Liver (tissue), 3 donors: ENCODE results near the gene CLPSL2.

Experiments
- EGR1 ChIP-seq, 2 donors: IDR thresholded peaks; 2 replicates each; pipeline ENCODE4 v1.6.1; 2016 to 2018; ENCODE audit warnings: antibody characterized with exemption in 2 of 2, low read depth in 2 of 2
- FOXA1 ChIP-seq: IDR thresholded peaks from 2 replicates; pipeline ENCODE4 v1.6.1; 2016; ENCODE audit warnings: antibody characterized with exemption
- GABPA ChIP-seq, 2 donors: IDR thresholded peaks in 1 of 2; conservative IDR thresholded peaks in 1 of 2; 2 replicates each; pipeline ENCODE4 v1.6.1; 2016; ENCODE audit warnings: antibody characterized with exemption in 2 of 2, mild to moderate bottlenecking in 1 of 2, moderate library complexity in 1 of 2
- JUND ChIP-seq, 2 donors: IDR thresholded peaks; 2 replicates each; pipeline ENCODE4 v1.6.1; 2016; ENCODE audit warnings: antibody characterized with exemption in 2 of 2
- RXRA ChIP-seq, 2 donors: IDR thresholded peaks; 2 replicates each; pipeline ENCODE4 v1.6.1; 2017 to 2018; ENCODE audit warnings: antibody characterized with exemption in 2 of 2, mild to moderate bottlenecking in 1 of 2
- SP1 ChIP-seq: IDR thresholded peaks from 2 replicates; pipeline ENCODE4 v1.6.1; 2018; ENCODE audit warnings: antibody characterized with exemption, mild to moderate bottlenecking
- TAF1 ChIP-seq: conservative IDR thresholded peaks from 2 replicates; pipeline ENCODE4 v1.6.1; 2016; ENCODE audit warnings: antibody characterized with exemption, mild to moderate bottlenecking
- YY1 ChIP-seq: IDR thresholded peaks from 2 replicates; pipeline ENCODE4 v1.6.1; 2016; ENCODE audit warnings: antibody characterized with exemption, mild to moderate bottlenecking
- TF ChIP-seq, protein P1 (sequence below): fragments of 150-350 bp; IDR thresholded peaks from 2 replicates; pipeline ENCODE4 v1.5.1; 2017; ENCODE audit warnings: improper control_type of control experiment, low read depth, low read length; ENCODE audit not compliant: missing input control
- TF ChIP-seq, protein P2 (sequence below): IDR thresholded peaks from 2 replicates; pipeline ENCODE4 v1.6.1; 2016; ENCODE audit warnings: antibody characterized with exemption
- TF ChIP-seq, protein P3 (sequence below): IDR thresholded peaks from 2 replicates; pipeline ENCODE4 v1.6.1; 2016; ENCODE audit warnings: antibody characterized with exemption, mild to moderate bottlenecking
- TF ChIP-seq, protein P4 (sequence below): IDR thresholded peaks from 2 replicates; pipeline ENCODE4 v1.6.1; 2016; ENCODE audit warnings: antibody characterized with exemption
- donor health status: healthy.
- donor health status: healthy.

DNA sequence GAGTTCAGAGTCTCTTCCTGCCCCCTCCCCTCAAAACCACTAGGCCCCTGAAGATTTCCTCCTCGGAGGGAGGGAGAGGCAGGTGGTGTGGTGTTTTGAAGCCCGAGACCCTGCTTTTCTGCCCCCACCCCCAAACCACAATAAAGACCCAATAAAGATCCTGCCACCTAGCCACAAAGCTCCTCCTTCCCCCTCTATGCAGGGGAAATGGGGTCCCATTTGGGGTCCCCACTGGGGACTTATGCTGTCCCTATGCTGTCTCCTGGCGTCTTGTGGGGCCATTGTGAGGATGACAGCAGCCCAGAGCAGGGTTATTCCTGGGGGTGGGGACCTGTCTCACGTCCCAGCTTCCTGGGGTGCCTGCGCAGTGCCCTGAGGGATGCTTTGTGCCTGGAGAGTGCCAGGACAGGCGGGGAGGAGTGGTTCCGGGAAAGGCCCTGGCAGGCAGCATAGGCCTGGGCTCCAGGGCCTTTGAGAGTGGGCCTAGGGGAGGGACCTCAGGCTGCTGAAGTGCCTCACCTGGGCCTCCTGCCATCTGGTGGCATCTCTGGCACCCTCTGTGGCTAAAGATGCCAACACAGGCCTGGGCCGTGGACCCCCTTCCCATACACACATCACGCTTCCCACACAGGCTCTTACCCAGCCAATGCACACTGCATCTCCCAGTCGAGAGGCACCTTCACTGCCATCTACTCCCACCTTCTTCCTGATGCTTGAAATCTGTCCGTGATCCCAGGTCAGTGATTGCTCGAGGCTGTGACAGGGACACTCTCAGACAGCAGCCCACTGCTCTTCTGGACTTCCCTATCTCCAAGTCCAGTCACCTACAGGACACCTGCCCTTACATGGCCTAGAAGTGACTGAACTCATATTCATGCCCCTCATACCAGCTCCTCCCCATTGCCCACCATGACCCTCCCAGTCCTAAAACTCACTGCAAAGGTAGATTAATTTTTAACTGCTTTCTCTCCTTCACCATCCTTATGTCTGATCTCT is 47.4 kb upstream of the CLPSL2 start:
- TF ChIP-seq, protein P1, sequence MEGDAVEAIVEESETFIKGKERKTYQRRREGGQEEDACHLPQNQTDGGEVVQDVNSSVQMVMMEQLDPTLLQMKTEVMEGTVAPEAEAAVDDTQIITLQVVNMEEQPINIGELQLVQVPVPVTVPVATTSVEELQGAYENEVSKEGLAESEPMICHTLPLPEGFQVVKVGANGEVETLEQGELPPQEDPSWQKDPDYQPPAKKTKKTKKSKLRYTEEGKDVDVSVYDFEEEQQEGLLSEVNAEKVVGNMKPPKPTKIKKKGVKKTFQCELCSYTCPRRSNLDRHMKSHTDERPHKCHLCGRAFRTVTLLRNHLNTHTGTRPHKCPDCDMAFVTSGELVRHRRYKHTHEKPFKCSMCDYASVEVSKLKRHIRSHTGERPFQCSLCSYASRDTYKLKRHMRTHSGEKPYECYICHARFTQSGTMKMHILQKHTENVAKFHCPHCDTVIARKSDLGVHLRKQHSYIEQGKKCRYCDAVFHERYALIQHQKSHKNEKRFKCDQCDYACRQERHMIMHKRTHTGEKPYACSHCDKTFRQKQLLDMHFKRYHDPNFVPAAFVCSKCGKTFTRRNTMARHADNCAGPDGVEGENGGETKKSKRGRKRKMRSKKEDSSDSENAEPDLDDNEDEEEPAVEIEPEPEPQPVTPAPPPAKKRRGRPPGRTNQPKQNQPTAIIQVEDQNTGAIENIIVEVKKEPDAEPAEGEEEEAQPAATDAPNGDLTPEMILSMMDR: no peak
- TF ChIP-seq, protein P2, sequence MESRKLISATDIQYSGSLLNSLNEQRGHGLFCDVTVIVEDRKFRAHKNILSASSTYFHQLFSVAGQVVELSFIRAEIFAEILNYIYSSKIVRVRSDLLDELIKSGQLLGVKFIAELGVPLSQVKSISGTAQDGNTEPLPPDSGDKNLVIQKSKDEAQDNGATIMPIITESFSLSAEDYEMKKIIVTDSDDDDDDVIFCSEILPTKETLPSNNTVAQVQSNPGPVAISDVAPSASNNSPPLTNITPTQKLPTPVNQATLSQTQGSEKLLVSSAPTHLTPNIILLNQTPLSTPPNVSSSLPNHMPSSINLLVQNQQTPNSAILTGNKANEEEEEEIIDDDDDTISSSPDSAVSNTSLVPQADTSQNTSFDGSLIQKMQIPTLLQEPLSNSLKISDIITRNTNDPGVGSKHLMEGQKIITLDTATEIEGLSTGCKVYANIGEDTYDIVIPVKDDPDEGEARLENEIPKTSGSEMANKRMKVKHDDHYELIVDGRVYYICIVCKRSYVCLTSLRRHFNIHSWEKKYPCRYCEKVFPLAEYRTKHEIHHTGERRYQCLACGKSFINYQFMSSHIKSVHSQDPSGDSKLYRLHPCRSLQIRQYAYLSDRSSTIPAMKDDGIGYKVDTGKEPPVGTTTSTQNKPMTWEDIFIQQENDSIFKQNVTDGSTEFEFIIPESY: no peak
- no peak for TF ChIP-seq GABPA (IDR thresholded peaks at IDR 0.05 in 1 of 2, conservative IDR thresholded peaks at IDR 0.05 in 1 of 2)
- TF ChIP-seq TAF1: peak; percentile 21
- no peak for TF ChIP-seq JUND (IDR thresholded peaks at IDR 0.05)
- TF ChIP-seq, protein P3, sequence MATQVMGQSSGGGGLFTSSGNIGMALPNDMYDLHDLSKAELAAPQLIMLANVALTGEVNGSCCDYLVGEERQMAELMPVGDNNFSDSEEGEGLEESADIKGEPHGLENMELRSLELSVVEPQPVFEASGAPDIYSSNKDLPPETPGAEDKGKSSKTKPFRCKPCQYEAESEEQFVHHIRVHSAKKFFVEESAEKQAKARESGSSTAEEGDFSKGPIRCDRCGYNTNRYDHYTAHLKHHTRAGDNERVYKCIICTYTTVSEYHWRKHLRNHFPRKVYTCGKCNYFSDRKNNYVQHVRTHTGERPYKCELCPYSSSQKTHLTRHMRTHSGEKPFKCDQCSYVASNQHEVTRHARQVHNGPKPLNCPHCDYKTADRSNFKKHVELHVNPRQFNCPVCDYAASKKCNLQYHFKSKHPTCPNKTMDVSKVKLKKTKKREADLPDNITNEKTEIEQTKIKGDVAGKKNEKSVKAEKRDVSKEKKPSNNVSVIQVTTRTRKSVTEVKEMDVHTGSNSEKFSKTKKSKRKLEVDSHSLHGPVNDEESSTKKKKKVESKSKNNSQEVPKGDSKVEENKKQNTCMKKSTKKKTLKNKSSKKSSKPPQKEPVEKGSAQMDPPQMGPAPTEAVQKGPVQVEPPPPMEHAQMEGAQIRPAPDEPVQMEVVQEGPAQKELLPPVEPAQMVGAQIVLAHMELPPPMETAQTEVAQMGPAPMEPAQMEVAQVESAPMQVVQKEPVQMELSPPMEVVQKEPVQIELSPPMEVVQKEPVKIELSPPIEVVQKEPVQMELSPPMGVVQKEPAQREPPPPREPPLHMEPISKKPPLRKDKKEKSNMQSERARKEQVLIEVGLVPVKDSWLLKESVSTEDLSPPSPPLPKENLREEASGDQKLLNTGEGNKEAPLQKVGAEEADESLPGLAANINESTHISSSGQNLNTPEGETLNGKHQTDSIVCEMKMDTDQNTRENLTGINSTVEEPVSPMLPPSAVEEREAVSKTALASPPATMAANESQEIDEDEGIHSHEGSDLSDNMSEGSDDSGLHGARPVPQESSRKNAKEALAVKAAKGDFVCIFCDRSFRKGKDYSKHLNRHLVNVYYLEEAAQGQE: no peak
- TF ChIP-seq YY1: no peak
- no peak for TF ChIP-seq EGR1 (IDR thresholded peaks at IDR 0.05; ENCODE audit: low read depth in 2 of 2)
- TF ChIP-seq RXRA (IDR thresholded peaks at IDR 0.05): peak; percentile 22 to 55
- TF ChIP-seq, protein P4, sequence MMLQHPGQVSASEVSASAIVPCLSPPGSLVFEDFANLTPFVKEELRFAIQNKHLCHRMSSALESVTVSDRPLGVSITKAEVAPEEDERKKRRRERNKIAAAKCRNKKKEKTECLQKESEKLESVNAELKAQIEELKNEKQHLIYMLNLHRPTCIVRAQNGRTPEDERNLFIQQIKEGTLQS: no peak
- no peak for TF ChIP-seq FOXA1
- TF ChIP-seq SP1: peak; percentile 73
